Right cardiac atrium (tissue), 5 donors: ENCODE results near the gene TMEM54. TPM values are rescaled to one million over a fixed set of nuclear protein-coding genes. Genes with fewer than 3 reads are reported as not detected.

Experiments
- ATAC-seq, 2 donors: fragments of 200-7000 bp; cut with Tn5 transposase; one replicate each; pipeline versions ENCODE4 v1.8.0 to v1.9.1; 2020; ENCODE audit warnings: moderate library complexity in 2 of 2, mild to moderate bottlenecking in 1 of 2
- DNase-seq, 3 donors: peaks; one replicate each; pipeline ENCODE4 v3.0.0-alpha.2; 2020
- H3K27ac ChIP-seq: one replicate; pipeline ENCODE4 v1.5.1; 2013; ENCODE audit warnings: mild to moderate bottlenecking, low read length, control low read depth, moderate library complexity
- H3K27me3 ChIP-seq: one replicate; pipeline ENCODE4 v1.6.1; 2013; ENCODE audit not compliant: control insufficient read depth, insufficient read depth
- H3K4me1 ChIP-seq: one replicate; pipeline ENCODE4 v1.6.1; 2013; ENCODE audit warnings: low read length; ENCODE audit not compliant: control insufficient read depth, insufficient read depth
- H3K4me3 ChIP-seq: one replicate; pipeline ENCODE4 v1.5.1; 2013; ENCODE audit warnings: low read length, control low read depth
- H3K9me3 ChIP-seq: one replicate; pipeline ENCODE4 v1.6.1; 2013; ENCODE audit warnings: low read length; ENCODE audit not compliant: control insufficient read depth
- WGBS: extraction: QIAGEN DNeasy Blood & Tissue Kit; methylation state at CpG from one replicate; pipeline ENCODE4 v1.1.7; 2013; 5-methylcytosine and 5-hydroxymethylcytosine counted together
- intact Hi-C, 4 donors: fragments of 100-400 bp; cut with DNase I; formaldehyde crosslinking; loops; one replicate each; pipeline versions ENCODE4 v1.11.0 to v1.14.0; 2022 to 2023
- polyA plus RNA-seq: library from polyadenylated mRNA; stranded (reverse); fragments of 200-250 nt; gene quantifications from one replicate; pipeline ENCODE4 v1.2.3, GENCODE V29; 2013
- total RNA-seq, 4 donors: library from RNA; stranded (reverse); fragmentation: NEBNext Ultra II Directional; extraction: Animal tissue kit (Norgen Biotek cat#: 25700); gene quantifications; one replicate each; pipeline ENCODE4 v1.2.1, GENCODE V29; 2021
- donor health status: healthy with polysubstance abuse.
- donor health status: DM: no; HTN: yes; CAD: no.
- donor health status: DM: no; HTN: no; CAD: no.
- donor health status: DM: no; HTN: yes; CAD: no; lungs with severe emphysema.
- donor health status: DM: yes; HTN: yes; CAD: no.

Gene TMEM54
- total and polyA plus RNA-seq, 5 donors, result 7.8 to 11.6 (median 9.1) TPM

DNA sequence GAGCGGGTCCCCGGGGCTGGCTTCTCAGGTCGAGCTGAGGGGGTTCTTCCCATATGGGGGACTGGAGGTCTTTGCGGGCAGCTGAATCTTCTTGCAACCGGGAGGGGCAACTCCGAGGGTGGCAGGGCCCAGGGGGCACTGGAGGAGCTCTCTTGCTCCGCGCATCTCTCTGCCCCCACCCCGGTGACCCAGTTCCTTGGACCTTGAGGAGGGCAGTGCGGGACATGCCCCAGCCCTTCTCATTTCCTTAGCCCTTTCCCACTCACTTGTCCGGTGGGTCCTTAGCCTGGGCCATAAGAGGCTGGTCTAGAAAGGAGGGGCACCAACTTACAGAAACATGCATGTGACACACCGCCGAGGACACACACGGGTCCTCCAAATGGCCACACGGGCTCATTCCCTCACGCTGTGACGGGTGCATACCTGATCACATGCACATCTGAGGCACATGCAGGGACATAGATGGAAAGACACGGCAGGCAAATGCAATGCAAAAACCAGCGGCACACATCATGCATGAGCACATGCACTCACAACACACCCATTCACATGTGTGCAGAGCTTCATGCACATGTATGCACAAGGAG, 14.3 kb downstream of the TMEM54 start:
- intact Hi-C loops, result no loop called here
- Histone ChIP-seq H3K4me3 (no peak overlapping the region), H3K9me3 (no peaks in the 10 kb centered on the region), H3K27me3 (no peaks in the 10 kb centered on the region), H3K4me1 (no peaks in the 10 kb centered on the region), H3K27ac (no peak overlapping the region)
- ATAC-seq (no peak), DNase-seq (no peak)
- WGBS, result 38% methylated on average over 19 of the region's 19 CpGs

DNA sequence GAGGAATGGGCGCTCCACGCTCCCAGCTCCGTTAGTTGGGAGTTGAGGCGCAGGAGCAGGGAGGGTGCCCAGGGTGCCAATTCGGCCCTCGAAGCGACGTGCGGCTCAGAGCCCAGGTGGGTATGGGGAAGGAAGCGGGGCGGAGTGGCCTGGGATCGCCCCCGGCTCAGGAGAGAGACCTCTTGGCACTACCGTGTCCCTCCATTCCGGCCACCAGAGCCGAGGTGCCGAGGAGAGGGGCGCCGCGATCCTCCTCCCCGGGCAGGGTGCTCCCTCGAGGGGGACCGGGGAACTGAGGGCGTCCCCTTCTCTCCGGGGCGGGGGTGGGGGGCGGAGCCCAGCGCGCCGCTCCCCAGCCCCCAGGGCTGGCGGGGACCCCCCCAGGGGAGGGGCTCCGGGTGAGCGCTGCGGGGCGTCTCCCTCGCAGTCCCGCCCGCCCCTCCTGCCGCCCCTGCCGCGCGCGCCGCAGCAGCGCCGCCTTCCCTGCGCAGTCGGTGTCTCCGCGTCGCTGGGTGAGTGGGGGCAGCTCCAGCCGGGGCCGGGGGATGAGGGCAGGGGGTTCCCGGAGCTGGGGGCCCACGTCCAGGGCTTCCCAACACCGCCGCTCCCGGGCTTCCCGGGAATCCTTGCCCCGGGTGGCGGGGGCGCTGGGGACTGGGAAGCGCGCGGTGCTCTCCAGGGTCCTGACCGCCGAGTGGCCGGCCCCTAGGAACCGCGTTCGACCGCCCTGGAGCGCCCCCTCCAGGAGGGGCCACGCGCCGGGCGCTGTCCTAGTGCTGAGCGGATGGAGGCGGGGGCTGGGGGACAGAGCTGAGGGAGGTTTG, 15.0 kb downstream of the TMEM54 start, which contains the start of gene HPCA:
Gene HPCA, plus strand, starts transcription at position 488 of the 824 bp plus-strand sequence. CDS start 2,408 bp downstream, outside the sequence.
- H3K4me1 ChIP-seq, result peaks cover 3% of the 10 kb centered on the region
- H3K27ac ChIP-seq, result no peak within 1 kb of the TSS
- H3K27me3 ChIP-seq, result no peaks in the 10 kb centered on the region
- peak; percentile 63 to 68 for ATAC-seq
- DNase-seq, result peak; percentile 48 to 86 (median 82)
- intact Hi-C loops, result no loop called here
- no peaks in the 10 kb centered on the region for H3K9me3 ChIP-seq
- H3K4me3 ChIP-seq, result peak within 1 kb of the TSS; percentile 41
- WGBS, result 3% methylated on average over 79 of the region's 79 CpGs

DNA sequence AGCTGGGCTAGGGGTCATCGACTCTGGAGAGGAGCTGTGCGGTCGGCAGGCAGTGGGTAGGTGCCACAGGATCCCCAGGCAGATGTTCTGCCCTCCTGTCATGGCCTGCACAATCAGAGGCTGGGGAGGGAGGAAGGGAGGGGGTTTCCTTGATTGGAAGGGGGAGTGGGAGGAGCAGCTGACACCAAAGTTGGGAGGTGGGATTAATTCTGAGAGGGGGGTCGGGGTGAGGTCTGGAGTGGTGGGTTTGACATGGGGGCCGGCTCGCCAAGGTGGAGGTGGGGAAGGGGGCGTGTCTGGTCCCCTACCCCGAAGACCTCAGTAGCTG, 15.5 kb downstream of the TMEM54 start:
- Histone ChIP-seq H3K4me3 (no peak overlapping the region), H3K27ac (no peak overlapping the region), H3K4me1 (peaks cover 3% of the 10 kb centered on the region), H3K27me3 (no peaks in the 10 kb centered on the region), H3K9me3 (no peaks in the 10 kb centered on the region)
- ATAC-seq (no peak), DNase-seq (no peak)
- intact Hi-C loops, result no loop called here
- WGBS, result 23% methylated on average over 8 of the region's 8 CpGs

DNA sequence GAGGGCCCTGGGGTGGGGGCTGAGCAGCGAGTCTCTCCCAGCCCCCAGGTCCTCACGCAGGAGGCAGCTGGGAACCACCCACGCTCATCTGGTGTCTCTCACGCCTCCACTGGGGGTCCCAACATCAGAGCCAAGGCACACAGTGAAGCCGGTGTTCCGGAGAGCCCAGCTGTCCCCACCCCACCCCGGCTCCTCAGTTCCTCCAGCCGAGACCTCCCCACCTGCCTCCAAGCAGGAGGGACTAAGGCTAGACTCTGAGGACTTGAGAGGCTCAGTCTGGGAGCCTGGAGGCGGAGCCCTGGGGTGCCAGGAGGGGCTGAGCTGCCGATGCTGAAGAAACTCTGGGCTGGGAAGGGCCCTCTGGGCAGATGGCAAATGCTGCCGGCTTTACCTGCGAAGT, 16.5 kb downstream of the TMEM54 start:
- no peaks in the 10 kb centered on the region for H3K9me3 ChIP-seq
- no peak overlapping the region for H3K27ac ChIP-seq
- intact Hi-C loops, result no loop called here
- no peak overlapping the region for H3K4me3 ChIP-seq
- DNase-seq (peak in 1 of 3 donors; percentile 34), ATAC-seq (no peak)
- WGBS, result 34% methylated on average over 12 of the region's 12 CpGs
- H3K27me3 ChIP-seq, result no peaks in the 10 kb centered on the region
- peaks cover 3% of the 10 kb centered on the region for H3K4me1 ChIP-seq

DNA sequence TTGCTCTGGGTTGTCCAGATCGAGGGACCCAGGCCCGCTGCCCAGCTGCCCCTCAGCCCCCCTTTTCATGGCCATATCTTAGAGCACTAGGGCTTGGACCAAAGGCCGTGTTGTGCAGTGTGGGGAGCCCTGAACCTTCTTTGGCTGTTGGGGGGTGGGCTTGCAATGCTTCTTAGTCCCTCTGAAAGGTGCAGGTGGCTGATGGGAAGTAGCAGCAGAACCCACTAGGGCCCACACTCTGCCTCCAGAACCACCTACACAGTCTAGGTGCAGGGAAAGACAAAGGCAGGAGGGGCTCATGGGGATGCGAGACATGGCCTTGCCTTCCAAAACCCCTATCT, 17.2 kb downstream of the TMEM54 start:
- H3K4me3 ChIP-seq, result no peak overlapping the region
- no peaks in the 10 kb centered on the region for H3K9me3 ChIP-seq
- DNase-seq (no peak), ATAC-seq (no peak)
- peaks cover 3% of the 10 kb centered on the region for H3K4me1 ChIP-seq
- intact Hi-C loops, result no loop called here
- H3K27ac ChIP-seq, result no peak overlapping the region
- 55% methylated on average over 4 of the region's 4 CpGs for WGBS
- no peaks in the 10 kb centered on the region for H3K27me3 ChIP-seq

DNA sequence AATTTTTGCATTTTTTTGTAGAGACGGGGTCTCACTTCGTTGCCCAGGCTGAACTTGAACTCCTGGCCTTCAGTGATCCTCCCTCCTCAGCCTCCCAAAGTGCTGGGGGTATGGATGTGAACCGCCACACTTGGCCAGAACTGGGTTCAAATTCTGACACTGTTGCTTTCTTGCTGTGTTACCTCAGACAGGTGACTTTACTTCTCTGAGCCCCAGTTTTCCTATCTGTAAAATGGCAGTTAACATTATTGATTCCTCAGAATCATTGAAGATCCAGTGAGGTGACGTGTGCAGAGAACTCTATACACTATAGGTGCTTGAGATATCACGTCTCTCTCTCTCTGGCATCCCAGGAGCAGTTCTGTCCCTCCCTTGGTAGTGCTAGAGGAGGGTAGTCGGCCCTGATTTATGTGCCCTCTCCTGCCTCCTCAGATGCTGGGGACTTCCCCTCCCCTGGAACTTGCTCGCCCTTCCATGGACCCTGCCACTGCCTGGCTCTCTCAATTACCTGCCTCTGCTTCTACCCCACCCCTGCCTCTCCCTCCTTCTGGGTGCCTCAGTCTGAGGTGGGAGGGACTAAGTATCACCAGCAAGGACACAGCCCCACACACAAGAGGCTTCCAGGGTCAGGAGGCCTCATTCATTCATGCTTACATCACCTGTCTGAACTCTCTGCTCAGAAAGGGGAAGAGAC, 17.7 kb downstream of the TMEM54 start:
- no peak for DNase-seq
- intact Hi-C loops, result no loop called here
- no peaks in the 10 kb centered on the region for H3K9me3 ChIP-seq
- no peak overlapping the region for H3K27ac ChIP-seq
- H3K27me3 ChIP-seq, result no peaks in the 10 kb centered on the region
- 85% methylated on average over 7 of the region's 7 CpGs for WGBS
- H3K4me1 ChIP-seq, result peaks cover 3% of the 10 kb centered on the region
- no peak overlapping the region for H3K4me3 ChIP-seq
- ATAC-seq, result no peak

DNA sequence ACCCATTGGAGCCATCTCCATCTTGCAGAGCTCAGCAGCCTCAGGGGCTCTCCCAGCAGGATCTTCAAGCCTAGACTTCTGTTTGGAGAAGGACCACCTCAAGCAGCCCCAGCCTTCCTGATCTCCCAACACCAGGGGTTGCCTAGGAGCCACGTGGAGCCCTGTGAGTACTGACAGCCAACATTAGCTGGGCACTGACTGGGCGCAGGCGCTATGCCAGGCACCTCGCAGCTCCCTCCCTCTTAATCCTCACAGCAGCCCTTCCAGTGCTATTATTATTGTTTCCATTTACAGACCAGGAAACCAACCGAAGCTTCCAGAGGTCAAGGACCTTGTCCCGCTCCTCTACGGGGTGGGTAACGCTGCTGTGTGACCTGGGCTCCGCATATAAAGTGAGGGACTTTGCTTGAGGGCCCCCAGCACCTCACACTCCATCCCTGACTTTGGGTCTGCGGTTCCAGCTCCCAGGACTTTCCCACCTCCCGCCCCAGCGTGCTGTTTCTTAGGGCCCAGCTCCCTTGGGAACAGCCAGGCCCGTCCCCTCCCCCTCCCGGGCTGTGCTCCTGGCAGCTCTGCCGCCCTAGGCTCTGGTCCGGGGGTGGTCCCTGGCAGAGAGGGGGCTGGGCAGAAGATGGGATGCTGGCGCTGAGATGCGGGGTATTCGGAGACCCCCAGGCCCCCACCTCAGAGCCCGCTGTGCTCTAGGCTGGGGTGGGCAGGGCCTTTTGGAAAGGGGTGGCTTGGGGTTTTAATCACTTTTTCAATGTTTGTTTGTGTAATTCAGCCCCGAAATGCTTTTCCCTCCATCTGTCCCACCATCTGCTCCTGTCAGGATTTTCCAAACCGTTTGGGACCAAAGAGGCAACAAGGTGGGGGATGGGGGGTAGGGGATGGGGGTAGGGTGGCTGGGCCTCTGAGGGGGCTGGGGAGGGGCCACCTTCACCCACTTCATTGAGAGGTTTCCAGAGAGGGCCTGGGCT, 19.0 kb downstream of the TMEM54 start:
- intact Hi-C loops, result no loop called here
- Histone ChIP-seq H3K9me3 (no peaks in the 10 kb centered on the region), H3K27ac (no peak overlapping the region), H3K4me1 (peaks cover 5% of the 10 kb centered on the region), H3K4me3 (no peak overlapping the region), H3K27me3 (no peaks in the 10 kb centered on the region)
- peak; percentile 52 to 79 (median 76) for DNase-seq
- 15% methylated on average over 22 of the region's 22 CpGs for WGBS
- ATAC-seq, result peak; percentile 62 to 67

DNA sequence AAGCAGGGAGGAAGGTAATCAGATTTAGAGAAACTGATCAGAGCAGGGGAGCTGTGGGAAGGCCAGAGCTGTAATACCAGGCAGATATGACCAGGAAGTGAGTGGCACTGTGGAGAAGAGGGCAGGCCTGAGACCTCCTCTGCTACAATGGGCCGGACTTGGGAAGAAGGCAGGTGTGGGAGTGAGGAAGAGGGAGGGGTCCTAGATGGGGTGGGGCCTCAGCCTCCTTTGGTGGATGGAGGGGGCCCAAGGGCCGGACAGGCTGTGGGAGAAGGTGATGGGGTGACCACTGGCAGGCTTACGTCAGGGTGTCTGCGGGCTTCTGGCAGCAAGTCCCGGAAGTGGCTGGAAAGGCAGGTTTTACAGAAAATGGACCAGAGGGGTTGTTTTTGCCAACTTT, 19.9 kb downstream of the TMEM54 start:
- Histone ChIP-seq H3K9me3 (no peaks in the 10 kb centered on the region), H3K4me3 (no peak overlapping the region), H3K27ac (no peak overlapping the region), H3K4me1 (peaks cover 5% of the 10 kb centered on the region), H3K27me3 (no peaks in the 10 kb centered on the region)
- ATAC-seq, result no peak
- intact Hi-C loops, result no loop called here
- 67% methylated on average over 5 of the region's 5 CpGs for WGBS
- DNase-seq, result no peak

DNA sequence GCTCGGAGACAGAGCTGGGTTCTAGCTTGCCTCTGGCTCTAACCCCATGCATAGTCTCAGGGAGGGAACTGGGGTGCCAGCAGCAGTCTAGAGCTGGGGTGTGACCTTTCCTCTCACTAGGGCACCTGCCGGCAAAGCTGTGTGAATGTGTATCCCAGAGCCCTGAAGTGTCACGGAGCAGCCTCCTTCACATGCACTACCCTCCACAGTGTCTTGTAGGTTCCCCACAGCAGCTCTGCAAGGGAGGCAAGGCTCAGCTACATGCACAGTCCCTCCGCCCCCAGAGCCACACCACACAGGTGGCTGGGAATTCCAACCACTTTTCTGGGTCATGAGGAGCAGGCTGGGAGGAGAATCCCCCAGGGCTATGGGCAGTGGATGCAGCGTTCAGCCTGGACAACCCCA, 22.6 kb downstream of the TMEM54 start:
- 69% methylated on average over 5 of the region's 5 CpGs for WGBS
- DNase-seq (no peak), ATAC-seq (no peak)
- Histone ChIP-seq H3K9me3 (no peaks in the 10 kb centered on the region), H3K4me3 (no peak overlapping the region), H3K4me1 (peaks cover 5% of the 10 kb centered on the region), H3K27me3 (no peaks in the 10 kb centered on the region), H3K27ac (no peak overlapping the region)
- intact Hi-C loops, result loop anchor here in 3 of 4 donors (10.0 kb wide), 4 partner anchors 164 to 484 kb away; partner anchors contain the start of genes AZIN2 (in 2 of the 3), BSDC1 (in 1 of the 3) and SYNC (in 1 of the 3)

DNA sequence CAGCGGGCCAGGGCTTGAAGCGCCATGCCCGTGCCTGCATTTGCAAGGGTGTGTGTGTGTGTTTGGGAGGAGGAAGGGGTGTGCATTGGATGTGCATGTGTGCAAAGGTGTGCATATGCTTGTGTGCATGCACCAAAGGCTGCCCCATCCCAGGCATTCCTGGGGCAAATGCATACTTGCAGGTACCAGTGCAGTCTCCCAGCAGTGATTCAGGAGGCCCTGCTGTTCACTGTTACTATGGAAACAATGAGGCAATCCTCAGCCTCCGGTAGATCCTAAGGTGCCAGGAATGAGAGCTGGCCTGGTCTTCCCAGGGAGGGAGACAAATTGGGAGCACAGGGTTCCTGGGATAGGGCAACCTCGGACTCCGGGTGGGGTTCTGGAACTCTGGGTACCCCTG, 23.0 kb downstream of the TMEM54 start:
- intact Hi-C loops, result loop anchor here in 3 of 4 donors (10.0 kb wide), 4 partner anchors 163 to 483 kb away; partner anchors contain the start of genes AZIN2 (in 2 of the 3), BSDC1 (in 1 of the 3) and SYNC (in 1 of the 3)
- DNase-seq (no peak), ATAC-seq (no peak)
- no peak overlapping the region for H3K27ac ChIP-seq
- peaks cover 5% of the 10 kb centered on the region for H3K4me1 ChIP-seq
- H3K27me3 ChIP-seq, result no peaks in the 10 kb centered on the region
- H3K9me3 ChIP-seq, result no peaks in the 10 kb centered on the region
- 61% methylated on average over 6 of the region's 6 CpGs for WGBS
- H3K4me3 ChIP-seq, result no peak overlapping the region
